Activated CD4-positive, alpha-beta T cell treated with anti-CD3 and anti-CD28 coated beads, Interleukin-2, amount 10 ng/mL, durations not matched to agents 7 days and 5 days (primary cell): ENCODE data around the gene CHEK1. TPM values are rescaled to one million over a fixed set of nuclear protein-coding genes. Genes with fewer than 3 reads are reported as not detected.

Experiments used
- CTCF ChIA-PET: fragments of 350-600 bp; sonication (Branson Sonifier 250); formaldehyde crosslinking; loops from one replicate; lab custom pipeline; 2021; ENCODE audit warnings: antibody characterized with exemption; lab: Charles Lee
- POLR2A ChIA-PET: fragments of 350-600 bp; sonication (Branson Sonifier 250); formaldehyde crosslinking; loops from one replicate; lab custom pipeline; 2021; ENCODE audit warnings: antibody characterized with exemption; lab: Charles Lee
- DNase-seq: peaks from one replicate; pipeline ENCODE4 v3.0.0-alpha.2; 2020
- H3K27ac Mint-ChIP-seq: one replicate; pipeline ENCODE4 v1.8.0; 2021; ENCODE audit warnings: mild to moderate bottlenecking, moderate library complexity, mixed read lengths
- H3K27me3 Mint-ChIP-seq: one replicate; pipeline ENCODE4 v1.8.0; 2021; ENCODE audit warnings: mixed read lengths
- H3K36me3 Mint-ChIP-seq: one replicate; pipeline ENCODE4 v1.8.0; 2021; ENCODE audit warnings: low read depth, mixed read lengths
- H3K4me1 Mint-ChIP-seq: one replicate; pipeline ENCODE4 v1.8.0; 2021; ENCODE audit warnings: mixed read lengths
- H3K4me3 Mint-ChIP-seq: one replicate; pipeline ENCODE4 v1.8.0; 2021; ENCODE audit warnings: mild to moderate bottlenecking, moderate library complexity, mixed read lengths
- H3K9me3 Mint-ChIP-seq: one replicate; pipeline ENCODE4 v1.8.0; 2021; ENCODE audit warnings: mixed read lengths
- total RNA-seq, 2 experiments: library from RNA; stranded (reverse); gene quantifications; one replicate each; pipeline ENCODE4 v1.2.3, GENCODE V29; 2021

Gene CHEK1
- total RNA-seq, 2 experiments from 2014 or later, result 81.4 to 87.2 TPM

DNA sequence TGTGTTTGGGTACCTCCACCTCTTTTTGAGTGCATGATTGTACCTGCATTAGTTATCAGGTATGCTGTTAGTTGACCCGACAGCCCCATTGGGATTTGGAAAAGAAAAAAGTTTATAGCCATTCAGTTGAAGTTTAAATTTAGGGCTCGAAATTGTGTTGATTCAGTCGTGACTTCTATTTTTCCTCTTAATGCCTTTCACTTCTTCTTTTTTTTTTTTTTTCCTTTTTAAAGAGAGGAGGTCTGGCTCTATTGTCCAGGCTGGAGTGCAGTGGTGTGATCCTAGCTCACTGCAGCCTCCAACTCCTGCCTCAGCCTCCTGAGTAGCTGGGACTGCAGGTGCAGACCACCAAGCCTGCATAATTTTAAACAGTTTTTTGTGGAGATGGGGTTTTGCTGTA lies 30.0 kb upstream of the CHEK1 start:
- no peak for DNase-seq
- H3K36me3 Mint-ChIP-seq, result peaks cover 40% of the 10 kb centered on the region
- H3K27ac Mint-ChIP-seq, result no peak overlapping the region
- POLR2A ChIA-PET, result no interaction called here
- peaks cover 34% of the 10 kb centered on the region for H3K4me1 Mint-ChIP-seq
- no peaks in the 10 kb centered on the region for H3K9me3 Mint-ChIP-seq
- CTCF ChIA-PET, result no interaction called here
- no peaks in the 10 kb centered on the region for H3K27me3 Mint-ChIP-seq
- H3K4me3 Mint-ChIP-seq, result no peak overlapping the region

DNA sequence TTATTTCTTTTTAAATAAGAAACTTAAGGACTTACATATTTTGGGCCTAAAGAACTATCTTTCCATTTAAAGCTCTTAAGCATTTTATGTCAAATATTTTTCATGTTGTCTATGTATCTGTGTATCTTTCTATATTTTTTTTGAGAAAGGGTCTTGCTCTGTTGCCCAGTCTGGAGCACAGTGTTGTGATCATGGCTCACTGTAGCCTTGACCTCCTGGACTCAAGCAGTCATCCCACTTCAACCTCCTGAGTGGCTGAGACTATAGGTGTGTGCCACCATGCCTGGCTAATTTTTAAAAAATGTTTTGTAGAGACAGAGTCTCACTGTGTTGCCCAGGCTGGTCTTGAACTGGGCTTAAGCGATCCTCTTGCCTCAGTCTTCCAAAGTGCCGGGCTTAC lies 24.3 kb upstream of the CHEK1 start:
- Mint-ChIP-seq H3K4me3 (no peak overlapping the region), H3K27ac (no peak overlapping the region), H3K27me3 (no peaks in the 10 kb centered on the region), H3K4me1 (peaks cover 10% of the 10 kb centered on the region), H3K9me3 (no peaks in the 10 kb centered on the region), H3K36me3 (peaks cover 51% of the 10 kb centered on the region)
- POLR2A ChIA-PET, result no interaction called here
- CTCF ChIA-PET, result interaction anchor here (1.7 kb wide), 1 partner anchor 31 kb away, joined by 4 read pairs; the partner anchor contains the start of gene EI24
- DNase-seq, result no peak

DNA sequence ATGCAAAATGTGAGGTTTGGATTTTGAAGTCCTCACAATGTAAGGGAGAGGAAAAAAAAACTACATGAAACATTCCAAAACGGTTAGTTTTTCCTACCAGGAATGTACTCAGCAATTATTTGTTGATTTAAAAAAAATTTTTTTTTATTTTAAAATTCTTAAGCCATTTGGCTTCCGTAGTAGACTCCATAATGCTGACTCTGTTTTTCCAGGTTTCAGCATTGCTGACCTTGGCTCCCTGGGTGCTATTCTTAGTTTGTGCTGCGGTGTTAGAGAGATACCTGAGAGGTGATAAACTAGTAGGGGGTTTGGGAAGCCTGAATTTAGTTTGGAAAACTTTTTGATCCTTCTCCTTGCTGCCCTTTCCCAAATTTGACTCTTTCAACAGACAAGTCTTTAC lies 21.8 kb upstream of the CHEK1 start:
- ChIA-PET POLR2A (no interaction called here), CTCF (interaction anchor here (0.6 to 0.9 kb wide), 2 partner anchors 11 to 47 kb away, joined by 3 read pairs; no protein-coding TSS in a partner anchor)
- H3K27me3 Mint-ChIP-seq, result no peaks in the 10 kb centered on the region
- DNase-seq, result no peak
- H3K27ac Mint-ChIP-seq, result no peak overlapping the region
- H3K4me1 Mint-ChIP-seq, result no peaks in the 10 kb centered on the region
- peaks cover 44% of the 10 kb centered on the region for H3K36me3 Mint-ChIP-seq
- no peaks in the 10 kb centered on the region for H3K9me3 Mint-ChIP-seq
- no peak overlapping the region for H3K4me3 Mint-ChIP-seq

DNA sequence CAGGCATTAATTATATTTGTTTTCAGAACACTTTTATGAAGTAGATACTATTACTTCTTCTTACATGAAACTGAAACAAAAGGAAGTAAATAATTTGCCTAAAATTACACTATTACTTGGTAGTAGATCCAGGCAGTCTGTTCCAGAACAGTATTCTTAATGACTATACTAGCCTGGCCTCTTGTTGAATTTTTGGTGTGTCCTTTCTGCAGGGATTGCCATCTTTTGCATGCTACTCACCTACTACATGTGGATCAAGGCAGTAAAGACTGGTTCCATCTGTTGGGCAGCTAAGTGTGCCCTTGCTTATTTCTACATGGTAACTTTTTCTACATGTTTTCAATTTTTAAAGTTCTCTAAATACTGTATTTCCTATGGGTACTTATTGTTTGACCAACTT lies 19.5 kb upstream of the CHEK1 start:
- Mint-ChIP-seq H3K27me3 (no peaks in the 10 kb centered on the region), H3K27ac (no peak overlapping the region), H3K4me1 (no peaks in the 10 kb centered on the region), H3K4me3 (no peak overlapping the region), H3K9me3 (no peaks in the 10 kb centered on the region), H3K36me3 (peaks cover 47% of the 10 kb centered on the region)
- POLR2A ChIA-PET, result no interaction called here
- no peak for DNase-seq
- CTCF ChIA-PET, result no interaction called here

DNA sequence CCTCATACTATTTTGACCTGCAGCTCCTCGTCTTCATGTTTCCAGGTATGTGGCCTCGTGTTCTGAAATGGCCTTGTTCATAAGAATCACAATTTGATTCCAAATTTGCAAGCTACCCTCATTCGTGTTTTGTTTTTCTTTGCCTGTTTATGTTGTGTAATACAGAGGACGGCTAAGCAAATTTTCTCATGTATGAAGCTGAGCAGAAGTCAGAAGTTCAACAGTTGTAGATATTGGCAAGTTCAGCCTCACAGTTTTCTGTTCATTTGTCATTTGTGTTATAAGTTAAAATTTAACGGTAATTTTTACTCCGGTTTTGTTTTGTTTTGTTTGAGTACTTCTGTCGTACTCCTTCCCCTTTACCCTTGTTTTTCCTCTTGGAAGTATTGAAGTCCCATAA lies 15.4 kb upstream of the CHEK1 start:
- ChIA-PET POLR2A (no interaction called here), CTCF (no interaction called here)
- no peak for DNase-seq
- H3K27me3 Mint-ChIP-seq, result no peaks in the 10 kb centered on the region
- H3K36me3 Mint-ChIP-seq, result peaks cover 53% of the 10 kb centered on the region
- H3K4me3 Mint-ChIP-seq, result no peak overlapping the region
- H3K4me1 Mint-ChIP-seq, result peaks cover 4% of the 10 kb centered on the region
- H3K9me3 Mint-ChIP-seq, result no peaks in the 10 kb centered on the region
- H3K27ac Mint-ChIP-seq, result no peak overlapping the region

DNA sequence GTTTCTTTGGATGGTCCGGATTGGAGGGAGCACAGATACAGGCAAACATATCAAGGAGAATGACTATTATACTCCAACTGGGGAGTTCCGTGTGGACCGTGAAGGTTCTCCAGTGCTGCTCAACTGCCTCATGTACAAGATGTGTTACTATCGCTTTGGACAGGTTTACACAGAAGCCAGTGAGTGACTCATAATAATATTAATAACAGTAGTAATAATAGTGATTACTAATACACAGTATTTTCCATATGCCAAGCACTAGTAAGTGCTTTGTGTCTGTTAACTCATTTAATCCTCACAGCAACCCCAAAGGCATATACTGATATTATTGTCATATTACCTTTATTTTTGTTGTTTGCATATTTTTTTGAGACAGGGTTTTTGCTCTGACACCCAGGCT lies 6.6 kb upstream of the CHEK1 start:
- H3K36me3 Mint-ChIP-seq, result peaks cover 50% of the 10 kb centered on the region

DNA sequence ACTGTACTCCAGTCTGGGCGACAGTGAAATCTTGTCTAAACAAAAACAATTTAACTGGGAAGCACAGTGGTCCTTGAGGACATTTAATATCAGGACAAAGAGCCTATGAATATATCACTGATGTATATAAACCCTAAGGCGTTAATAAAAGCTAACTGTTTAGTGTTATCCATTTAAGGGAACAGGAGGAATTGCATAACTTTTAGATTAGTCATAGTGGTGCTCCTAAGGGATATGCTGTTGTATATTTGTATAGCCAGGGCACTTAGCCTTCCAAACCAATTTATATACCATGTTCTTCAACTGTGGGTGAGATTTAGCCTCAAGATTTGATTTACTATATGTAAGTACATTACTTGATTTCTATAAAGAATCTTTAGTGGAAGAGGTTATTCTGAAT lies 3.0 kb upstream of the CHEK1 start:
- peaks cover 37% of the 10 kb centered on the region for H3K36me3 Mint-ChIP-seq
- no peak for DNase-seq
- H3K27me3 Mint-ChIP-seq, result no peaks in the 10 kb centered on the region
- ChIA-PET CTCF (interaction anchor here (1.2 to 1.7 kb wide), 2 partner anchors 31 to 52 kb away, joined by 3 to 5 read pairs; partner anchors contain the start of gene EI24), POLR2A (no interaction called here)
- H3K27ac Mint-ChIP-seq, result no peak overlapping the region
- H3K4me3 Mint-ChIP-seq, result no peak overlapping the region
- peaks cover 21% of the 10 kb centered on the region for H3K4me1 Mint-ChIP-seq
- H3K9me3 Mint-ChIP-seq, result no peaks in the 10 kb centered on the region

More for the DNA sequence above, 6.6 kb upstream of the CHEK1 start:
- Mint-ChIP-seq H3K4me3 (no peak overlapping the region), H3K27ac (no peak overlapping the region), H3K27me3 (no peaks in the 10 kb centered on the region), H3K9me3 (no peaks in the 10 kb centered on the region), H3K4me1 (no peaks in the 10 kb centered on the region)
- CTCF ChIA-PET, result interaction anchor here (0.8 kb wide), 1 partner anchor 15 kb away, joined by 4 read pairs; no protein-coding TSS in a partner anchor
- POLR2A ChIA-PET, result no interaction called here
- no peak for DNase-seq

DNA sequence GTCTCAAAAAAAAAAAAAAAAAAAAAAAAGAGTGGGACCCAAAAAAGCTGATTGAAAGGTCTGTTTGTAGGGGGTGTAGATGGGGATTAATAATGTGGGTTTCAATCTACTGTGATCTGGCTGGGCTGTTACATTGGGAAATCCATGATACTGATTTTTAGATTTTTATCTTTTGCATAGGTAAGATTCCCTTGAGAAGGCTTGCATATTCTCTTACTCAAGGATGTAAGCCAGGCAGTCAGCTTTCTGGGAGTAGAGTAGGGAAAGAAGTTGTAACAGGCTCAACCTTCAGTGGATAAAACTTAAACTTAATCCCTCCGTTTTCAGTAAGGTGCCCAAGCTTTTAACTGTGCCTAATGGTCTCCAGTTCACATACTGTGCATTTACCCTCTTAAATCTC lies 1.9 kb upstream of the CHEK1 start:
- CTCF ChIA-PET, result interaction anchor here (0.6 to 0.7 kb wide), 2 partner anchors 167 to 575 kb away, joined by 3 read pairs; no protein-coding TSS in a partner anchor
- H3K36me3 Mint-ChIP-seq, result peaks cover 43% of the 10 kb centered on the region
- no peak overlapping the region for H3K4me3 Mint-ChIP-seq
- POLR2A ChIA-PET, result no interaction called here
- peaks cover 31% of the 10 kb centered on the region for H3K4me1 Mint-ChIP-seq
- DNase-seq, result no peak
- H3K9me3 Mint-ChIP-seq, result no peaks in the 10 kb centered on the region
- peak overlapping the region; percentile 11 for H3K27ac Mint-ChIP-seq
- no peaks in the 10 kb centered on the region for H3K27me3 Mint-ChIP-seq

DNA sequence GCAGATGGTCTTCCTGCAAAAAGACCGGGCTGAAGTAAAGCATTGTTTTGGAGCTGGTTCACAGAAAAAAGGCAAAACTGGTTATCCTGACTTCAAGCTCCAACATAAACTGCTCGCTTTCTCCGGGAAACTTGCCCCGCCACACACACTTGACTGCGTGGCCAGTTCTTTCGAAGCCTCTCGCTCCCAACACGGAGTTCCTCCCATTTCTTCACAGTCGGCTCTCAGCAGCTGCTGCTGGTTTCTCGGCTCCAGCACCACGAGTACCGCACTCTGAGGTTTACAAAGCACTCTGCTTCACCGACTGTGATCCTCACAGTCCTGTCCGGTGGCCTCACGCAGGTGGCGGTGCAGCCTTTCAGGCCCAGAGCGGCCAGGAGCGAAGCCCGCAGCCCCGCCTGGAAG lies 264 bp downstream of the CHEK1 start:
- H3K4me3 Mint-ChIP-seq, result peak overlapping the region; percentile 87
- H3K27me3 Mint-ChIP-seq, result no peaks in the 10 kb centered on the region

DNA sequence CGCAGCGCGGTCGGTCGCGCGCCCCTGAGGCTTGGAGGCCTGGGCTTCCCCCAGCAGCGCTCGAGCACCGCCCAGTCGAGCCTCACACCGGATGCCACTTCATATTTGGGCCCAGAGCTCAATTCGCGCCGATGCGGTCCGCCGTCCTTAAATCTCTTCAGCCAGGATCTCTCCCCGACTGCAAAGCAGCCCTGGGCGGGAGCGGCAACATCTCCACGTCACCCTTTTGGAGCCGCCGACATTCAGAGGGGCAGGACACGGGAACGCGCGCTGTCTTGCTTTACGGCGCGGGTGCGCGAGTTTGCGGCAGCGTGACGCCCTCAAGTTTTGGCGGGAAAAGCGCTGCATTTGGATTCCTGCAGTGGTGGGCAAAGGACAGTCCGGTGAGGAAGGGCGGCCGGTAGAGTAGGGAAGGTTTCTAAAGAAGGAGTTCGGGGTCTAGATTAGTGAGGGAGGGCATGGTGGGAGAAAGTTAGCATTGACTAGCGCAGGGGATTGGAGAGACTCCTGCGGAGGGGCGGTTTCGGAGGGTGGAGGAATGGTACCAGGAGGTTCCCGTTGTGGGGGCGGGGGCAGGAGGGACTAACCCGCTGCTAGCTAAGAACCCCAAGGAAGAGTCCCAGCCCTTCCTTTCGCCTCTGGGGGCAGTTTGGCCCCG lies 796 bp downstream of the CHEK1 start:
- POLR2A ChIA-PET, result interaction anchor here (0.9 kb wide), 2 partner anchors 24 to 261 kb away, joined by 4 read pairs; partner anchors contain the start of gene HYLS1

More for the DNA sequence above, 264 bp downstream of the CHEK1 start:
- Mint-ChIP-seq H3K9me3 (no peaks in the 10 kb centered on the region), H3K4me1 (peaks cover 40% of the 10 kb centered on the region), H3K27ac (peak overlapping the region; percentile 100), H3K36me3 (peaks cover 30% of the 10 kb centered on the region)
- ChIA-PET POLR2A (interaction anchor here (0.6 to 0.9 kb wide), 3 partner anchors 24 to 1930 kb away, joined by 4 read pairs; partner anchors contain the start of gene HYLS1), CTCF (interaction anchor here (0.8 to 2.5 kb wide), 7 partner anchors 8 to 263 kb away, joined by 3 to 8 read pairs (median 3); partner anchors contain the start of gene HYLS1)
- no peak for DNase-seq

DNA sequence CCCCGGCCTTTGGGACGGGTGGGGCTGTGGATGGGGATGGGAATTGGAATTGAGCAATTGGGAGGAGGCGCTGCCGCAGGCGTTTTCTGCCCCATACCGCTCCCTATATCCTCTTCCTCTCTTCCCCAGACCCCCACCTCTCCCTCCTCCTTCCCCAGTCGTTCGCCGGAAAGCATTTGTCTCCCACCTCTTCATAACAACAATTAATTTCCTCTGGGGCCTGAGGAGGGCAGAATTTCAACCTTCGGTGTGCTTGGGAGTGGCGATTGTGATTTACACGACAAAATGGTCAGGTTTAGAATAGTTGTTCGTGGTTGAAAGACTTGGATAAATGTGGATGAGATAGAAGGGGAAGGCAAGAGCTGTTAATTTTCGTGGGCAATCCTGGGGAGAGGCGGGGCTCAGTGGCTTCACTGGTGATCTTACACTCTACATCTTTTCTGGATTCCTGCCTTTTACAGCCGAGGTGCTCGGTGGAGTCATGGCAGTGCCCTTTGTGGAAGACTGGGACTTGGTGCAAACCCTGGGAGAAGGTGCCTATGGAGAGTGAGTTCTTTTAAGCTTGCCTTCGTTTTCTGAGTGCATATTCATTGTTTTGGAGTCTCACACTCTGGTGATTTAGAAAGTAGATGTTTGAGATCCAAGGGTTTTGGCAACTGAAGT lies 1.5 kb downstream of the CHEK1 start:
- Mint-ChIP-seq H3K36me3 (peaks cover 28% of the 10 kb centered on the region), H3K4me3 (peak overlapping the region; percentile 87), H3K4me1 (peaks cover 44% of the 10 kb centered on the region), H3K9me3 (no peaks in the 10 kb centered on the region), H3K27me3 (no peaks in the 10 kb centered on the region), H3K27ac (peak overlapping the region; percentile 100)
- DNase-seq, result peak; percentile 57
- ChIA-PET POLR2A (interaction anchor here (0.6 kb wide), 1 partner anchor 10 kb away, joined by 5 read pairs; no protein-coding TSS in a partner anchor), CTCF (interaction anchor here (0.8 to 2.5 kb wide), 6 partner anchors 16 to 261 kb away, joined by 3 to 8 read pairs (median 4); partner anchors contain the start of genes EI24 and HYLS1)

More for the DNA sequence above, 796 bp downstream of the CHEK1 start:
- peak; percentile 88 for DNase-seq
- Mint-ChIP-seq H3K9me3 (no peaks in the 10 kb centered on the region), H3K36me3 (peaks cover 27% of the 10 kb centered on the region), H3K27ac (peak overlapping the region; percentile 100), H3K4me3 (peak overlapping the region; percentile 87), H3K4me1 (peaks cover 41% of the 10 kb centered on the region), H3K27me3 (no peaks in the 10 kb centered on the region)
- CTCF ChIA-PET, result interaction anchor here (0.8 to 2.5 kb wide), 9 partner anchors 8 to 262 kb away, joined by 3 to 8 read pairs (median 4); partner anchors contain the start of genes EI24 and HYLS1

DNA sequence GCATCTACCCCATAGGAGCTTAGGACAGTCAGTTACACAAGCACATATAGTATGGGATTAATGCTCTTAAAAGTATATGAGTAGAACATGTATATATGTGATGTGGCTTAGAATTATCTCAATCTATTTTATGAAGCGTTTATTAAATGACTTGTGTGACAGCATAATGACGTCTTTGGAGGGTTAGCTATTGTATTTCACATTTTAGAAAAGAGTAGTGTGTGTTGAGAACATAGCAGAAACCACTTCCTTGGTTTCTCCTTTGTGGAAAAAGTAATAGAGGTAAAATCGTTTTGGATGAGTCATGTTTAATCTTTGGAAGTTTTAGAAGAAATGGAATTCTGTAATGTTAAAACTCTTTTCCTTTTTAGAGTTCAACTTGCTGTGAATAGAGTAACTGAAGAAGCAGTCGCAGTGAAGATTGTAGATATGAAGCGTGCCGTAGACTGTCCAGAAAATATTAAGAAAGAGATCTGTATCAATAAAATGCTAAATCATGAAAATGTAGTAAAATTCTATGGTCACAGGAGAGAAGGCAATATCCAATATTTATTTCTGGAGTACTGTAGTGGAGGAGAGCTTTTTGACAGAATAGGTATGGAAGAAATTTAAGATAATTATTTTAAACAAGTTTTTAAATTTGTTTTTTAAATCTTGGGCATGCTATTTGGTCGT lies 2.4 kb downstream of the CHEK1 start:
- H3K27me3 Mint-ChIP-seq, result no peaks in the 10 kb centered on the region
- H3K4me3 Mint-ChIP-seq, result peak overlapping the region; percentile 87
- ChIA-PET POLR2A (interaction anchor here (0.5 to 0.6 kb wide), 2 partner anchors 11 to 655 kb away, joined by 5 to 6 read pairs; no protein-coding TSS in a partner anchor), CTCF (interaction anchor here (0.8 to 2.5 kb wide), 5 partner anchors 15 to 260 kb away, joined by 3 to 8 read pairs (median 4); partner anchors contain the start of gene HYLS1)
- peaks cover 23% of the 10 kb centered on the region for H3K36me3 Mint-ChIP-seq
- no peak for DNase-seq
- H3K27ac Mint-ChIP-seq, result peak overlapping the region; percentile 51
- peaks cover 48% of the 10 kb centered on the region for H3K4me1 Mint-ChIP-seq
- no peaks in the 10 kb centered on the region for H3K9me3 Mint-ChIP-seq
